HL-60 (cell line): ENCODE results near the gene ACR.
"Not testable (repeated sequence)": the region's sequence is repeated elsewhere in the genome, so short reads cannot be mapped to it uniquely, and the experiment has no call there.

Source experiments
- POLR2AphosphoS5 ChIP-seq: IDR thresholded peaks from 2 replicates; pipeline ENCODE4 v1.6.1; 2012; ENCODE audit warnings: low read depth
- REST ChIP-seq: IDR thresholded peaks from 2 replicates; pipeline ENCODE4 v1.6.1; 2012; ENCODE audit warnings: low read depth; ENCODE audit not compliant: insufficient replicate concordance
- SPI1 ChIP-seq: IDR thresholded peaks from 2 replicates; pipeline ENCODE4 v1.6.1; 2012; ENCODE audit warnings: low read depth, mild to moderate bottlenecking, borderline replicate concordance
- TF ChIP-seq, protein P1 (sequence below): IDR thresholded peaks from one replicate; pipeline ENCODE4 v1.5.1; 2011; ENCODE audit warnings: low read length, control low read depth, inconsistent platforms; ENCODE audit not compliant: insufficient read depth

DNA sequence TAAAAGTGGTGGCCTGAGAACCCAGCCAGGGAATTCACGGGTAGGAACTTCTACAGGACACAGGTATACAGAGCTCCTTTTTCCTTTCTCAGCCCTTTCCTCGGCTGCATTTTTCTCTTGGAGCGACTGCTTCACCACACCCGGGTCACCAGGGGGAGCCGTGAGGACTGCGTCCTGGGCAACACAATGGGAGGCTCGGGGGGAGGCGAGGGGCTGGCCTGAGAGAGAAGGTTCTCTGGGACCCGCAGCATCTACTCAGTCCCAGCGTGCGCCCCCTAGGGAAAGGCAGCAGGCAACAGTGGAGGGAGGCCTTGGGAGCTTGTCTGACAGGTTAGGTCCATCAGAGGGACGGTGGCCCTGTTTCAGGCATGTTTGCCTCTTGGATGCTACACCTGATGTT, 37.1 kb downstream of the ACR start:
- TF ChIP-seq, protein P1, sequence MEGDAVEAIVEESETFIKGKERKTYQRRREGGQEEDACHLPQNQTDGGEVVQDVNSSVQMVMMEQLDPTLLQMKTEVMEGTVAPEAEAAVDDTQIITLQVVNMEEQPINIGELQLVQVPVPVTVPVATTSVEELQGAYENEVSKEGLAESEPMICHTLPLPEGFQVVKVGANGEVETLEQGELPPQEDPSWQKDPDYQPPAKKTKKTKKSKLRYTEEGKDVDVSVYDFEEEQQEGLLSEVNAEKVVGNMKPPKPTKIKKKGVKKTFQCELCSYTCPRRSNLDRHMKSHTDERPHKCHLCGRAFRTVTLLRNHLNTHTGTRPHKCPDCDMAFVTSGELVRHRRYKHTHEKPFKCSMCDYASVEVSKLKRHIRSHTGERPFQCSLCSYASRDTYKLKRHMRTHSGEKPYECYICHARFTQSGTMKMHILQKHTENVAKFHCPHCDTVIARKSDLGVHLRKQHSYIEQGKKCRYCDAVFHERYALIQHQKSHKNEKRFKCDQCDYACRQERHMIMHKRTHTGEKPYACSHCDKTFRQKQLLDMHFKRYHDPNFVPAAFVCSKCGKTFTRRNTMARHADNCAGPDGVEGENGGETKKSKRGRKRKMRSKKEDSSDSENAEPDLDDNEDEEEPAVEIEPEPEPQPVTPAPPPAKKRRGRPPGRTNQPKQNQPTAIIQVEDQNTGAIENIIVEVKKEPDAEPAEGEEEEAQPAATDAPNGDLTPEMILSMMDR, result not testable (repeated sequence)
- TF ChIP-seq POLR2AphosphoS5, SPI1, REST: not testable (repeated sequence)
